T47D (cell line): ENCODE data around the gene DMBX1.

Experiments
- DNase-seq, 2 experiments: peaks; one replicate each; pipeline versions ENCODE4 v3.0.0 to v3.0.0-alpha.2; 2011 to 2012; ENCODE audit warnings: low read depth in 1 of 2, low spot score in 1 of 2
- JUND ChIP-seq: IDR thresholded peaks from 2 replicates; pipeline ENCODE4 v1.6.1; 2012; ENCODE audit warnings: low read depth
- in situ Hi-C: cut with HindIII; loops from 2 replicates; pipeline ENCODE4 v1.10.0; 2016; ENCODE audit warnings: low sequenced_read_pairs, low pct_unique_long_range_greater_than_20kb

Gene DMBX1

GRCh38 chr1:46528297-46528955, 38.8 kb downstream of the DMBX1 start:
- DNase-seq, result peak in 1 of 2 experiments; percentile 22
- TF ChIP-seq JUND, result no peak
- in situ Hi-C loops, result no loop called here

GRCh38 chr1:46529031-46529630, 39.5 kb downstream of the DMBX1 start:
- in situ Hi-C loops, result no loop called here
- no peak for TF ChIP-seq JUND
- no peak for DNase-seq

- in situ Hi-C loops, result no loop called here
- no peak for DNase-seq
Observed at GRCh38 chr1:46530311-46530710, 40.7 kb downstream of the DMBX1 start.

GRCh38 chr1:46530791-46531409, 41.3 kb downstream of the DMBX1 start:
- no peak for TF ChIP-seq JUND
- in situ Hi-C loops, result no loop called here
- peak; percentile 41 to 65 for DNase-seq

More at GRCh38 chr1:46530311-46530710, 40.7 kb downstream of the DMBX1 start:
- no peak for TF ChIP-seq JUND

- in situ Hi-C loops, result no loop called here
- TF ChIP-seq JUND, result no peak
- no peak for DNase-seq
Observed at GRCh38 chr1:46532095-46532494, 42.5 kb downstream of the DMBX1 start.

GRCh38 chr1:46532498-46533178, 43.0 kb downstream of the DMBX1 start:
- peak; percentile 43 to 72 for DNase-seq
- no peak for TF ChIP-seq JUND
- in situ Hi-C loops, result no loop called here

- TF ChIP-seq JUND, result no peak
- in situ Hi-C loops, result no loop called here
- peak; percentile 18 to 25 for DNase-seq
Observed at GRCh38 chr1:46533179-46533864, 43.7 kb downstream of the DMBX1 start.

GRCh38 chr1:46535063-46535462, 45.4 kb downstream of the DMBX1 start:
- peak; percentile 51 to 66 for DNase-seq
- in situ Hi-C loops, result no loop called here
- no peak for TF ChIP-seq JUND

GRCh38 chr1:46536527-46536926, 46.9 kb downstream of the DMBX1 start:
- no peak for DNase-seq
- no peak for TF ChIP-seq JUND
- in situ Hi-C loops, result no loop called here

- in situ Hi-C loops, result no loop called here
- no peak for TF ChIP-seq JUND
Observed at GRCh38 chr1:46537651-46538050, 48.0 kb downstream of the DMBX1 start.

GRCh38 chr1:46538147-46538546, 48.5 kb downstream of the DMBX1 start:
- TF ChIP-seq JUND, result no peak
- DNase-seq, result no peak
- in situ Hi-C loops, result no loop called here

More at GRCh38 chr1:46537651-46538050, 48.0 kb downstream of the DMBX1 start:
- no peak for DNase-seq
